Non-pigmented ciliary epithelial cell (primary cell): ENCODE measurements around the gene MIPEP.
"Not testable (repeated sequence)": the region's sequence is repeated elsewhere in the genome, so short reads cannot be mapped to it uniquely, and the experiment has no call there.

Source experiments
- DNase-seq: peaks from one replicate; pipeline ENCODE4 v3.0.0-alpha.2; 2010; ENCODE audit warnings: low read depth

The MIPEP gene

GRCh38 chr13:23889615-23890607 is 711 bp upstream of the MIPEP start:
- no peak for DNase-seq

- not testable (repeated sequence) for DNase-seq
Observed at GRCh38 chr13:23884361-23884760, 4.8 kb downstream of the MIPEP start.

- no peak for DNase-seq
Observed at GRCh38 chr13:23883255-23883654, 5.9 kb downstream of the MIPEP start.

GRCh38 chr13:23881402-23881800 is 7.8 kb downstream of the MIPEP start:
- not testable (repeated sequence) for DNase-seq

GRCh38 chr13:23880493-23881401 is 8.5 kb downstream of the MIPEP start:
- not testable (repeated sequence) for DNase-seq

GRCh38 chr13:23877286-23877685 is 11.9 kb downstream of the MIPEP start:
- DNase-seq, result no peak

- DNase-seq, result no peak
Observed at GRCh38 chr13:23876265-23876664, 12.9 kb downstream of the MIPEP start.

GRCh38 chr13:23871616-23872220 is 17.5 kb downstream of the MIPEP start:
- no peak for DNase-seq

GRCh38 chr13:23870356-23871140 is 18.7 kb downstream of the MIPEP start:
- DNase-seq, result no peak

- DNase-seq, result peak; percentile 60
Observed at GRCh38 chr13:23868521-23868920, 20.7 kb downstream of the MIPEP start.

- peak; percentile 64 for DNase-seq
Observed at GRCh38 chr13:23867027-23867491, 22.1 kb downstream of the MIPEP start.

GRCh38 chr13:23866420-23867026 is 22.7 kb downstream of the MIPEP start:
- DNase-seq, result no peak

- no peak for DNase-seq
Observed at GRCh38 chr13:23865906-23866305, 23.3 kb downstream of the MIPEP start.

- no peak for DNase-seq
Observed at GRCh38 chr13:23865026-23865425, 24.2 kb downstream of the MIPEP start.

- DNase-seq, result no peak
Observed at GRCh38 chr13:23861310-23861709, 27.9 kb downstream of the MIPEP start.

- DNase-seq, result no peak
Observed at GRCh38 chr13:23859904-23860303, 29.3 kb downstream of the MIPEP start.

- no peak for DNase-seq
Observed at GRCh38 chr13:23859455-23859854, 29.7 kb downstream of the MIPEP start.

- DNase-seq, result no peak
Observed at GRCh38 chr13:23858546-23858945, 30.7 kb downstream of the MIPEP start.

GRCh38 chr13:23856008-23856750 is 33.0 kb downstream of the MIPEP start:
- no peak for DNase-seq

- DNase-seq, result no peak
Observed at GRCh38 chr13:23855360-23855759, 33.8 kb downstream of the MIPEP start.
